GM23338 (cell line): ENCODE results near the gene SIL1.

Experiments
- CREB1 ChIP-seq: fragments of 250-450 bp; sonication (Bioruptor Pico); IDR thresholded peaks from 2 replicates; pipeline ENCODE4 v1.5.0; 2020; ENCODE audit warnings: low read depth, mild to moderate bottlenecking, moderate library complexity
- CTCF ChIP-seq, 2 experiments: fragments of 200-600 bp in 1 of 2; sonication (generic) in 1 of 2; conservative IDR thresholded peaks; 2 replicates each; pipeline versions ENCODE4 v1.5.1 to v1.6.1; 2016 to 2017; ENCODE audit warnings: antibody characterized with exemption in 2 of 2, low read depth in 2 of 2, mild to moderate bottlenecking in 2 of 2, moderate library complexity in 1 of 2
- ETS1 ChIP-seq: IDR thresholded peaks from 2 replicates; pipeline ENCODE4 v1.6.1; 2016; ENCODE audit warnings: antibody characterized with exemption
- EZH2 ChIP-seq: fragments of 200-600 bp; sonication (generic); IDR thresholded peaks from one replicate; pipeline ENCODE4 v1.8.0; 2017; ENCODE audit warnings: antibody characterized with exemption, mild to moderate bottlenecking, low read depth; ENCODE audit not compliant: unreplicated experiment
- EZH2phosphoT487 ChIP-seq: fragments of 200-600 bp; sonication (generic); IDR thresholded peaks from one replicate; pipeline ENCODE4 v1.8.1; 2018; ENCODE audit warnings: antibody characterized with exemption; ENCODE audit not compliant: unreplicated experiment
- JUNB ChIP-seq: IDR thresholded peaks from one replicate; pipeline ENCODE4 v1.6.1; 2016; ENCODE audit warnings: antibody characterized with exemption; ENCODE audit not compliant: unreplicated experiment
- NANOG ChIP-seq: IDR thresholded peaks from 2 replicates; pipeline ENCODE4 v1.6.1; 2016; ENCODE audit warnings: antibody characterized with exemption, borderline replicate concordance
- POLR2AphosphoS5 ChIP-seq: IDR thresholded peaks from 2 replicates; pipeline ENCODE4 v1.6.1; 2016; ENCODE audit warnings: antibody characterized with exemption, low read depth
- REST ChIP-seq: IDR thresholded peaks from one replicate; pipeline ENCODE4 v1.6.1; 2018; ENCODE audit warnings: antibody characterized with exemption; ENCODE audit not compliant: unreplicated experiment
- ZNF114 ChIP-seq: fragments of 250-450 bp; sonication (Bioruptor Pico); IDR thresholded peaks from 2 replicates; pipeline ENCODE4 v1.5.0; 2020; ENCODE audit warnings: mild to moderate bottlenecking, moderate library complexity
- ZNF331 ChIP-seq: fragments of 250-450 bp; sonication (Bioruptor Pico); IDR thresholded peaks from 2 replicates; pipeline ENCODE4 v1.5.0; 2020; ENCODE audit warnings: low read depth, mild to moderate bottlenecking, moderate library complexity

- TF ChIP-seq CTCF (conservative IDR thresholded peaks at IDR 0.05; ENCODE audit: low read depth in 2 of 2) (no peak), EZH2 (no peak), ZNF331 (CRISPR knock-in tag) (no peak), EZH2phosphoT487 (no peak), REST (no peak), ZNF114 (CRISPR knock-in tag) (no peak), JUNB (no peak), POLR2AphosphoS5 (no peak), NANOG (no peak), ETS1 (no peak), CREB1 (CRISPR knock-in tag) (no peak)
Observed at GRCh38 chr5:139126711-139127111, 71.5 kb downstream of the SIL1 start.
